K562 (cell line): ENCODE data around the gene ZMYND15. TPM values are rescaled to one million over a fixed set of nuclear protein-coding genes. Genes with fewer than 3 reads are reported as not detected.

Experiments
- ATAC-seq: fragments of 200-7000 bp; cut with Tn5 transposase; 3 replicates; pipeline ENCODE4 v1.9.1; 2020; ENCODE audit warnings: moderate library complexity
- BruUV-seq: library from RNA; stranded (reverse); fragments of 400-500 nt; replicated peaks from 2 replicates; lab custom pipeline; 2021; lab: Mats Ljungman, UMichigan
- CTCF ChIA-PET: fragments of 300-600 bp; formaldehyde crosslinking; extraction: SDS; loops from one replicate; lab custom pipeline; 2021; ENCODE audit warnings: low intra/inter-chr PET ratio; lab: Yijun Ruan, JAX
- POLR2A ChIA-PET: fragments of 300-600, 350-650 bp; sonication (Branson Sonifier 250); formaldehyde crosslinking; extraction: SDS; loops from one replicate; lab custom pipeline; 2021; ENCODE audit warnings: antibody characterized with exemption, inconsistent platforms; lab: Yijun Ruan, JAX
- DNase-seq, 4 experiments: peaks; one replicate each; pipeline versions ENCODE4 v3.0.0 to v3.0.0-alpha.2; 2011 to 2018; ENCODE audit warnings: low spot score in 3 of 4, mixed read lengths in 3 of 4; ENCODE audit errors: extremely low read depth in 1 of 4
- FAIRE-seq: peaks from 2 replicates; lab custom pipeline; 2011; peaks lifted over from hg19 to GRCh38; lab: Jason Lieb, UNC
- H2AFZ ChIP-seq: 2 replicates; pipeline ENCODE4 v1.6.0; 2011; ENCODE audit warnings: low read depth, low read length, control low read depth, inconsistent platforms
- H3K27ac ChIP-seq: fragments of 200-600 bp; 3 replicates; pipeline ENCODE4 v1.8.0; 2011; ENCODE audit warnings: low read depth, mild to moderate bottlenecking, control low read depth, inconsistent platforms, low read length, moderate library complexity, mixed read lengths; ENCODE audit errors: extremely low read depth
- H3K27me3 ChIP-seq, 2 experiments: fragments of 300-600 bp in 1 of 2; 2 replicates in 1 of 2; 3 replicates in 1 of 2; pipeline versions ENCODE4 v1.6.0 to v1.8.0; 2011; ENCODE audit warnings: inconsistent platforms in 2 of 2, low read length in 2 of 2, mild to moderate bottlenecking in 1 of 2, mixed read lengths in 1 of 2, moderate library complexity in 1 of 2; ENCODE audit not compliant: control insufficient read depth in 2 of 2, insufficient read depth in 2 of 2
- H3K36me3 ChIP-seq: fragments of 300-600 bp; 3 replicates; pipeline ENCODE4 v1.8.0; 2011; ENCODE audit warnings: mild to moderate bottlenecking, low read length, inconsistent platforms; ENCODE audit not compliant: control insufficient read depth, insufficient read depth
- H3K4me1 ChIP-seq, 2 experiments: fragments of 200-600 bp in 1 of 2; replicated peaks in 1 of 2; 2 replicates in 1 of 2; 3 replicates in 1 of 2; pipeline versions ENCODE4 v1.5.1 to v1.8.0; 2011; ENCODE audit warnings: inconsistent platforms in 2 of 2, low read length in 2 of 2, mild to moderate bottlenecking in 1 of 2, mixed read lengths in 1 of 2, moderate library complexity in 1 of 2; ENCODE audit not compliant: control insufficient read depth in 2 of 2, insufficient read depth in 2 of 2
- H3K4me2 ChIP-seq: 2 replicates; pipeline ENCODE4 v1.6.1; 2011; ENCODE audit warnings: low read length, control low read depth, inconsistent platforms, mixed read lengths; ENCODE audit not compliant: insufficient read depth
- H3K4me3 ChIP-seq: fragments of 200-600 bp; sonication (generic), shearing (Covaris generic); 2 replicates; pipeline ENCODE4 v1.5.1; 2016; ENCODE audit warnings: control low read depth, inconsistent platforms
- H3K79me2 ChIP-seq: fragments of 200-600 bp; 3 replicates; pipeline ENCODE4 v1.8.0; 2011; ENCODE audit warnings: low read length, inconsistent platforms; ENCODE audit not compliant: control insufficient read depth, insufficient read depth
- H3K9ac ChIP-seq, 2 experiments: 2 replicates each; pipeline versions ENCODE4 v1.6.0 to v1.6.1; 2011; ENCODE audit warnings: low read depth in 2 of 2, low read length in 2 of 2, control low read depth in 1 of 2, inconsistent platforms in 1 of 2, mild to moderate bottlenecking in 1 of 2, mixed read lengths in 1 of 2; ENCODE audit not compliant: insufficient read depth in 1 of 2
- H3K9me1 ChIP-seq: one replicate; pipeline ENCODE4 v1.6.0; 2011; ENCODE audit warnings: inconsistent platforms, mild to moderate bottlenecking, low read length, moderate library complexity; ENCODE audit not compliant: control insufficient read depth, insufficient read depth
- H3K9me3 ChIP-seq: replicated peaks from 2 replicates; pipeline ENCODE4 v1.5.1; 2011; ENCODE audit warnings: low read depth, low read length, inconsistent platforms; ENCODE audit not compliant: control insufficient read depth, insufficient read depth
- H4K20me1 ChIP-seq: replicated peaks from 2 replicates; pipeline ENCODE4 v1.6.1; 2011; ENCODE audit warnings: low read length, inconsistent platforms, mixed read lengths; ENCODE audit not compliant: control insufficient read depth, insufficient read depth
- CBFA2T2 ChIP-seq: fragments of 450-650 bp; conservative IDR thresholded peaks from 2 replicates; pipeline ENCODE4 v1.6.1; 2017; ENCODE audit warnings: mild to moderate bottlenecking
- CBFA2T3 ChIP-seq: fragments of 450-650 bp; IDR thresholded peaks from 2 replicates; pipeline ENCODE4 v1.6.1; 2017
- ETV5 ChIP-seq: sonication (generic); formaldehyde crosslinking; IDR thresholded peaks from 2 replicates; pipeline ENCODE4 v1.4.0; 2020; ENCODE audit warnings: low read depth, mild to moderate bottlenecking, missing genetic modification reagents
- SMAD4 ChIP-seq: fragments of 250-450 bp; sonication (Bioruptor Pico); conservative IDR thresholded peaks from 2 replicates; pipeline ENCODE4 v1.8.0; 2021; ENCODE audit warnings: inconsistent platforms, mild to moderate bottlenecking, moderate library complexity
- TAL1 ChIP-seq: fragments of 450-650 bp; IDR thresholded peaks from 2 replicates; pipeline ENCODE4 v1.6.1; 2016; ENCODE audit warnings: mild to moderate bottlenecking
- TCF3 ChIP-seq: sonication (generic); formaldehyde crosslinking; IDR thresholded peaks from 2 replicates; pipeline ENCODE4 v1.4.0; 2020; ENCODE audit warnings: mild to moderate bottlenecking, missing genetic modification reagents
- WGBS: fragments of 100-300 bp; shearing (Covaris generic); methylation state at CpG from one replicate; pipeline ENCODE4 v1.1.6; 2016; ENCODE audit warnings: low coverage, mixed read lengths; ENCODE audit not compliant: insufficient coverage; ENCODE audit errors: missing lambda C conversion rate; 5-methylcytosine and 5-hydroxymethylcytosine counted together
- in situ Hi-C: fragments of 300-500 bp; cut with MboI; formaldehyde crosslinking; loops from 4 replicates; pipeline ENCODE4 v1.15.0; 2018; ENCODE audit warnings: inconsistent platforms, mixed read lengths
- intact Hi-C: fragments of 100-400 bp; cut with micrococcal nuclease; formaldehyde crosslinking; loops from 2 replicates; pipeline ENCODE4 v1.14.2; 2022
- polyA plus RNA-seq, 8 experiments: library from polyadenylated mRNA; depleted of rRNA in 4 of 8; stranded (reverse) in 5 of 8; unstranded in 3 of 8; fragments of >200 nt; fragmentation: Nextera tagmentation in 2 of 8; fragmentation: Illumina TruSeq in 1 of 8; extraction: Ambion mirVana in 2 of 8; extraction: Trizol in 1 of 8; gene quantifications; 2 replicates each; pipeline versions ENCODE4 v1.2.1 to v1.2.3, GENCODE V29; 2011 to 2014; ENCODE audit warnings: inconsistent platforms in 1 of 8, missing spikeins in 1 of 8
- total RNA-seq, 7 experiments: library from RNA; depleted of rRNA in 6 of 7; stranded (reverse); fragments of >200 nt in 6 of 7; fragmentation: Illumina TruSeq in 2 of 7; extraction: Trizol in 2 of 7; gene quantifications; 2 replicates each; pipeline versions ENCODE4 v1.2.1 to v1.2.3, GENCODE V29; 2011 to 2021; ENCODE audit warnings: low replicate concordance in 1 of 7

Gene ZMYND15
- total and polyA plus RNA-seq, 9 of the 15 experiments (the other 6 are each of a cell fraction or from before 2014, with no cell fraction given), result 0.09 TPM; not detected in 8

DNA sequence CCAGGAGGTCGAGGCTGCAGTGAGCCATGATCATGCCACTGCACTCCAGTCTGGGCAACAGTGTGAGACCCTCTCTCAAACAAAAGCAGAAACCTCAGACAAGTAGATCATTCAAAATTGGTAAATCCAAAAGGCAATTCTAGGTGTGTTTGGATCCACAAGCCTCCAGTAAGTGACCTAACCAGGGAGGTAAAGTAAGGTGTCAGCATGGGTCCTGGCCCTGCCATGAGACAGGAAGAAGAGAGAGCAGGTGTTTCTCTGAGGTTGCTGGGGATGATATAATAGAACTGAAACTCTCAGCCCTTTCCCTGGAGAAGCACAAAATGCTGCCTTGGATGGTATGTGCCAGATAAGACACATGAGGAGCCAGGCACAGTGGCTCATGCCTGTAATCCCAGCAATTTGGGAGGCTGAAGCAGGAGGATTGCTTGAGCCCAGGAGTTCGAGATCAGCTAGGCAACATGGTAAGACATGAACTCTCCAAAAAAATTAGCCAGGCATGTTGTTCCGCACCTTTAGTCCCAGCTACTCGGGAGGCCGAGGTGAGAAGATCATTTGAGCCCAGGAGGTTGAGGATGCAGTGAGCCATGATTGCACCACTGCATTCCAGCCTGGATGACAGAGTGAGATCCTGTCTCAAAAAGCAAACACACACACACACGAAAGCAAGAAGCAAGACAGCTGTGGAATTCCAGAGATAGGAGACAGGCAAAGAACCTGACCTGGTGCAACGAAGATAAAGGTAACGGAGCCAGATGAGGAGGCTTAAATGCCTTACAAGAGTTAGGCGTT lies 38.5 kb downstream of the ZMYND15 start:
- ChIA-PET POLR2A (interaction anchor here (0.6 kb wide), 1 partner anchor 11 kb away, joined by 4 read pairs; the partner anchor contains the start of gene GLTPD2), CTCF (no interaction called here)
- in situ Hi-C loops, result no loop called here
- H3K27me3 ChIP-seq, result peaks cover 8 to 36% of the 10 kb centered on the region in 2 experiments; a peak in 3 of 5 replicates
- no peak for ATAC-seq
- intact Hi-C loops, result no loop called here
- no peak for DNase-seq
- H3K79me2 ChIP-seq, result no peaks in the 10 kb centered on the region
- H3K36me3 ChIP-seq, result no peaks in the 10 kb centered on the region
- no peaks in the 10 kb centered on the region for H3K9me3 ChIP-seq
- H3K9me1 ChIP-seq, result no peaks in the 10 kb centered on the region
- no peak overlapping the region for H2AFZ ChIP-seq
- no peaks in the 10 kb centered on the region for H4K20me1 ChIP-seq
- BruUV-seq, result no TSS peak
- H3K4me1 ChIP-seq, result peaks cover 0 to 7% of the 10 kb centered on the region in 2 experiments; a peak in 3 of 5 replicates
- WGBS, result 2% methylated on average over 8 of the region's 9 CpGs
- TF ChIP-seq TAL1, result peak; percentile 15; the same call in 1 of the 2 replicates
- TF ChIP-seq ETV5 (CRISPR knock-in tag), result no peak
- peak; percentile 24; the same call in 1 of the 2 replicates for TF ChIP-seq TCF3 (CRISPR knock-in tag)
- no peak for TF ChIP-seq SMAD4
- peak; percentile 53 for TF ChIP-seq CBFA2T3
- peak; percentile 26; the same call in 1 of the 2 replicates for TF ChIP-seq CBFA2T2
- no peak overlapping the region for H3K4me3 ChIP-seq
- no peak overlapping the region for H3K27ac ChIP-seq
- H3K9ac ChIP-seq, result no peak overlapping the region
- H3K4me2 ChIP-seq, result no peak overlapping the region
- FAIRE-seq, result no peak
